Measurements from ENCODE around the gene PARD3B. TPM values are rescaled to one million over a fixed set of nuclear protein-coding genes. Genes with fewer than 3 reads are reported as not detected.

Gene PARD3B
- total and polyA plus RNA-seq, 2 of the 8 experiments (the other 6 are each of a cell fraction or from before 2014, with no cell fraction given), result 1.2 to 5.7 TPM

DNA sequence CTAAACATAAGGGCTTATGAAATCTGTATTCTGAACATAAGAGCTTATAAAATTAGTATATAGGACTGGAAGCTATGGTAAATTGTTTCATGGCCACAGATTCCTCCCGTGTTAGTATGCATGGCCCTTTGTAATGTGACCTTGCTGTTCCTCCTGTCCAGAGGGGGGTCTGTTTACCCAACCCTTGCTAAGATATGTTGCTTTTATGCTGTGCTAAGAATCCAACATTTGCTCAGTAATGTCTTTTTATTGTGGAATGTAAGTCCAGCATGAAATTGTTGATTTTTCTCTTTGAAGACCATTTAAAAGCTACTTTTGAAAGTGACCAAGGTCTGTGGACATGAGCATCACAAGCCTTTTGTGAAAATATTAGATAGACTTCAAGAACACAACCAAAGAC is 485.4 kb downstream of the PARD3B start:
- H3K56ac ChIP-seq (replicated peaks; ENCODE audit: insufficient read length, low read depth, low read length), result no peak overlapping the region
- no peak for FAIRE-seq
- no peak overlapping the region for H2BK20ac ChIP-seq (ENCODE audit: low read length)
- no peaks in the 10 kb centered on the region for H3K23me2 ChIP-seq (ENCODE audit: low read depth, low read length)
- no peaks in the 10 kb centered on the region for H3K36me3 ChIP-seq (ENCODE audit: control insufficient read depth in 2 of 4, insufficient read depth in 4 of 4, low read length in 3 of 4)
- no peak overlapping the region for H3K9ac ChIP-seq (replicated peaks in 1 of 4; ENCODE audit: extremely low read depth in 1 of 4, low read depth in 3 of 4, low read length in 3 of 4)
- no peaks in the 10 kb centered on the region for H3K79me2 ChIP-seq (ENCODE audit: control insufficient read depth in 1 of 2, insufficient read depth in 2 of 2, low read length in 2 of 2)
- H2BK120ac ChIP-seq (replicated peaks; ENCODE audit: low read depth, low read length), result no peak overlapping the region
- WGBS, 2 experiments (ENCODE audit: extremely low coverage in 1 of 2, insufficient coverage in 1 of 2, insufficient read length in 1 of 2, insufficient replicate concordance in 2 of 2, low coverage in 1 of 2, low lambda C conversion rate in 2 of 2, missing lambda C conversion rate in 1 of 2), result 88% methylated on average over 1 of the region's 1 CpG; no CpG with 5 or more reads in 1 of the 2 experiments
- H4K8ac ChIP-seq (ENCODE audit: extremely low read depth, insufficient read depth, low read length), result no peak overlapping the region
- H4K20me1 ChIP-seq (replicated peaks in 1 of 2; ENCODE audit: control insufficient read depth in 1 of 2, insufficient read depth in 2 of 2, low read length in 2 of 2), result no peaks in the 10 kb centered on the region
- ChIA-PET CTCF (ENCODE audit: partially characterized antibody) (interaction anchor here (0.8 to 1.4 kb wide), 2 partner anchors 19 to 168 kb away, joined by 3 read pairs; no protein-coding TSS in a partner anchor), POLR2A (ENCODE audit: partially characterized antibody) (no interaction called here)
- no peaks in the 10 kb centered on the region for H3K79me1 ChIP-seq (ENCODE audit: low read depth, low read length)
- H2BK12ac ChIP-seq (ENCODE audit: low read depth, low read length), result no peak overlapping the region
- H3K23ac ChIP-seq (ENCODE audit: insufficient read length), result no peak overlapping the region
- H4K5ac ChIP-seq (ENCODE audit: insufficient read length, low read depth, low read length), result no peak overlapping the region
- H2BK15ac ChIP-seq (ENCODE audit: low read length), result no peak overlapping the region
- H3K4ac ChIP-seq (replicated peaks; ENCODE audit: insufficient read length, low read depth, low read length), result no peak overlapping the region
- DNase-seq (ENCODE audit: low read depth in 1 of 2, low spot score in 2 of 2), result no peak
- H2BK5ac ChIP-seq (ENCODE audit: low read depth, low read length), result no peak overlapping the region
- H4K91ac ChIP-seq (replicated peaks; ENCODE audit: insufficient read length, low read length), result no peak overlapping the region
- H3K9me3 ChIP-seq (ENCODE audit: insufficient read depth in 2 of 2, low read depth in 1 of 2, low read length in 1 of 2), result no peaks in the 10 kb centered on the region
- no peak overlapping the region for H3K4me2 ChIP-seq (ENCODE audit: insufficient read depth in 1 of 2, low read depth in 2 of 2, low read length in 2 of 2)
- no peak overlapping the region for H3K4me3 ChIP-seq (ENCODE audit: extremely low read depth in 1 of 4, insufficient read depth in 2 of 4, low read depth in 3 of 4, low read length in 4 of 4)
- H3K14ac ChIP-seq (ENCODE audit: insufficient read length), result no peak overlapping the region
- no peak overlapping the region for H2AFZ ChIP-seq (ENCODE audit: low read length)
- H3K27me3 ChIP-seq (replicated peaks in 1 of 4; ENCODE audit: control insufficient read depth in 3 of 4, extremely low read depth in 1 of 4, insufficient read depth in 3 of 4, low read length in 3 of 4), result no peaks in the 10 kb centered on the region
- H3K27ac ChIP-seq (ENCODE audit: low read depth, low read length), result no peak overlapping the region
- H3K4me1 ChIP-seq (replicated peaks in 1 of 4; ENCODE audit: control insufficient read depth in 3 of 4, insufficient read depth in 4 of 4, low read length in 3 of 4), result peaks cover 0 to 2% (median 0%) of the 10 kb centered on the region in 4 experiments; a peak in 1 of 7 replicates
- no peak overlapping the region for H3K18ac ChIP-seq (ENCODE audit: extremely low read depth, low read length)
- H2AK5ac ChIP-seq (ENCODE audit: low read depth, low read length), result no peak overlapping the region
- TF ChIP-seq CEBPB (IDR thresholded peaks at IDR 0.05; ENCODE audit: low read depth, low read length) (no peak), TEAD4 (IDR thresholded peaks at IDR 0.05; ENCODE audit: low read depth, low read length) (no peak), CHD2 (IDR thresholded peaks at IDR 0.05; ENCODE audit: low read length) (no peak), YY1 (IDR thresholded peaks at IDR 0.05; ENCODE audit: low read depth, low read length) (no peak), TAF7 (optimal IDR thresholded peaks at IDR 0.05; ENCODE audit: borderline replicate concordance, low read depth, low read length) (no peak), FOSL1 (IDR thresholded peaks at IDR 0.05; ENCODE audit: insufficient read depth, low read depth, low read length) (no peak), RBBP5 (IDR thresholded peaks at IDR 0.05; ENCODE audit: borderline replicate concordance, low read depth, low read length) (no peak), SUZ12 (IDR thresholded peaks at IDR 0.05; ENCODE audit: low read length) (no peak), RFX5 (IDR thresholded peaks at IDR 0.05; ENCODE audit: borderline replicate concordance, low read depth, low read length) (no peak), GABPA (IDR thresholded peaks at IDR 0.05; ENCODE audit: borderline replicate concordance, insufficient read depth, low read length) (no peak), EP300 (IDR thresholded peaks at IDR 0.05; ENCODE audit: borderline replicate concordance in 1 of 2, low read depth in 2 of 2, low read length in 2 of 2) (no peak), RXRA (IDR thresholded peaks at IDR 0.05; ENCODE audit: insufficient read depth, low read depth, low read length) (no peak), SIN3A (conservative IDR thresholded peaks at IDR 0.05 in 1 of 2, IDR thresholded peaks at IDR 0.05 in 1 of 2; ENCODE audit: low read depth in 1 of 2, low read length in 2 of 2) (no peak), NANOG (IDR thresholded peaks at IDR 0.05; ENCODE audit: insufficient read depth, low read depth, low read length, poor library complexity, severe bottlenecking) (no peak)

Measured in H1 (cell line).